HepG2 (cell line): ENCODE measurements around the gene FAM114A1. TPM values are rescaled to one million over a fixed set of nuclear protein-coding genes. Genes with fewer than 3 reads are reported as not detected.

Experiments used
- AGO2 ChIP-seq: fragments of 200-400 bp; formaldehyde crosslinking; optimal IDR thresholded peaks from 2 replicates; pipeline ENCODE3; 2017; ENCODE audit warnings: mild to moderate bottlenecking, low read depth, low read length, moderate library complexity
- CERS6 ChIP-seq: sonication (generic); formaldehyde crosslinking; IDR thresholded peaks from 2 replicates; pipeline ENCODE4 v1.5.0; 2020; ENCODE audit warnings: missing genetic modification reagents
- DMAP1 ChIP-seq: IDR thresholded peaks from 2 replicates; pipeline ENCODE4 v1.6.1; 2016
- ETS1 ChIP-seq: sonication (generic); formaldehyde crosslinking; IDR thresholded peaks from 2 replicates; pipeline ENCODE4 v1.4.0; 2020; ENCODE audit warnings: missing genetic modification reagents
- GATAD2A ChIP-seq: IDR thresholded peaks from 2 replicates; pipeline ENCODE4 v1.6.1; 2016
- HIC2 ChIP-seq: sonication (generic); formaldehyde crosslinking; IDR thresholded peaks from 2 replicates; pipeline ENCODE4 v1.9.0; 2022; ENCODE audit warnings: low read depth, missing genetic modification reagents
- HMGA1 ChIP-seq: sonication (generic); formaldehyde crosslinking; conservative IDR thresholded peaks from 2 replicates; pipeline ENCODE4 v1.4.0; 2020; ENCODE audit warnings: missing genetic modification reagents
- KDM4B ChIP-seq: sonication (generic); formaldehyde crosslinking; IDR thresholded peaks from 2 replicates; pipeline ENCODE4 v1.4.0; 2020; ENCODE audit warnings: missing genetic modification reagents
- KDM6A ChIP-seq: IDR thresholded peaks from 2 replicates; pipeline ENCODE4 v1.6.1; 2016; ENCODE audit warnings: low read depth
- MBNL3 ChIP-seq: fragments of 250-450 bp; sonication (Bioruptor Pico); conservative IDR thresholded peaks from 2 replicates; pipeline ENCODE4 v1.8.0; 2022; ENCODE audit warnings: mild to moderate bottlenecking, inconsistent platforms
- PLRG1 ChIP-seq: fragments of 450-650 bp; conservative IDR thresholded peaks from 2 replicates; pipeline ENCODE4 v1.6.1; 2016
- POLR2G ChIP-seq: fragments of 200-400 bp; formaldehyde crosslinking; IDR thresholded peaks from 2 replicates; pipeline ENCODE4 v1.6.1; 2018; ENCODE audit warnings: mild to moderate bottlenecking, low read depth, low read length, moderate library complexity
- SETDB1 ChIP-seq: sonication (generic); formaldehyde crosslinking; IDR thresholded peaks from 2 replicates; pipeline ENCODE4 v1.5.1; 2020; ENCODE audit warnings: missing genetic modification reagents, mild to moderate bottlenecking, borderline replicate concordance
- SIN3A ChIP-seq: IDR thresholded peaks from 2 replicates; pipeline ENCODE4 v1.6.1; 2011; ENCODE audit warnings: low read depth, mild to moderate bottlenecking, control low read depth, low read length, borderline replicate concordance
- SNRNP70 ChIP-seq: fragments of 200-400 bp; formaldehyde crosslinking; IDR thresholded peaks from 2 replicates; pipeline ENCODE4 v1.6.1; 2017; ENCODE audit warnings: mild to moderate bottlenecking, low read depth, low read length, moderate library complexity
- SPEN ChIP-seq: sonication (generic); formaldehyde crosslinking; IDR thresholded peaks from 2 replicates; pipeline ENCODE4 v1.5.1; 2020; ENCODE audit warnings: low read depth, mild to moderate bottlenecking, missing genetic modification reagents
- STAG1 ChIP-seq: sonication (generic); formaldehyde crosslinking; IDR thresholded peaks from 2 replicates; pipeline ENCODE4 v1.4.0; 2020; ENCODE audit warnings: missing genetic modification reagents
- TBL1XR1 ChIP-seq: fragments of 150-350 bp; IDR thresholded peaks from 2 replicates; pipeline ENCODE4 v1.6.1; 2014; ENCODE audit warnings: borderline replicate concordance, low read length; ENCODE audit not compliant: partially characterized antibody
- ZNF646 ChIP-seq: sonication (generic); formaldehyde crosslinking; IDR thresholded peaks from 2 replicates; pipeline ENCODE4 v1.9.0; 2021; ENCODE audit warnings: mild to moderate bottlenecking, missing genetic modification reagents
- ZNF674 ChIP-seq: sonication (generic); formaldehyde crosslinking; IDR thresholded peaks from 2 replicates; pipeline ENCODE4 v1.5.0; 2020; ENCODE audit warnings: low read depth, mild to moderate bottlenecking, missing genetic modification reagents
- ZNF768 ChIP-seq: sonication (generic); formaldehyde crosslinking; IDR thresholded peaks from 2 replicates; pipeline ENCODE4 v1.4.0; 2020; ENCODE audit warnings: missing genetic modification reagents
- polyA plus RNA-seq, 8 experiments: library from polyadenylated mRNA; depleted of rRNA in 3 of 8; stranded (reverse) in 7 of 8; unstranded in 1 of 8; fragments of >200 nt; fragmentation: Illumina TruSeq in 4 of 8; extraction: Trizol in 4 of 8; gene quantifications; 2 replicates each; pipeline versions ENCODE4 v1.2.1 to v1.2.3, GENCODE V29; 2011 to 2016; ENCODE audit warnings: low read depth in 4 of 8, missing spikeins in 1 of 8, mixed read lengths in 1 of 8; ENCODE audit not compliant: insufficient read depth in 1 of 8
- total RNA-seq, 5 experiments: library from RNA; depleted of rRNA; stranded (reverse); fragments of >200 nt; fragmentation: Illumina TruSeq; extraction: Trizol; gene quantifications; 2 replicates each; pipeline ENCODE4 v1.2.3, GENCODE V29; 2016; ENCODE audit warnings: low read depth in 1 of 5

Gene FAM114A1
- total and polyA plus RNA-seq, 2 of the 13 experiments (the other 11 are each of a cell fraction or from before 2014, with no cell fraction given): 61.0 to 76.9 TPM

- TF ChIP-seq SIN3A (no peak), TBL1XR1 (no peak), DMAP1 (CRISPR knock-in tag) (no peak), KDM6A (no peak), ETS1 (CRISPR knock-in tag) (no peak), ZNF674 (no peak), MBNL3 (CRISPR knock-in tag) (no peak), STAG1 (CRISPR knock-in tag) (no peak), SETDB1 (CRISPR knock-in tag) (no peak), GATAD2A (peak; percentile 63; the same call in 1 of the 2 replicates), ZNF646 (CRISPR knock-in tag) (no peak), AGO2 (no peak), HMGA1 (CRISPR knock-in tag) (no peak), SPEN (CRISPR knock-in tag) (no peak), PLRG1 (no peak), HIC2 (no peak), POLR2G (no peak), ZNF768 (CRISPR knock-in tag) (no peak), KDM4B (CRISPR knock-in tag) (no peak), CERS6 (CRISPR knock-in tag) (no peak), SNRNP70 (no peak)
Measured at GRCh38 chr4:38967260-38968095, 99.9 kb downstream of the FAM114A1 start (continued).
